Smooth muscle cell (in vitro differentiated cells): ENCODE measurements around the gene L3MBTL4. TPM values are rescaled to one million over a fixed set of nuclear protein-coding genes. Genes with fewer than 3 reads are reported as not detected.

Experiments
- DNase-seq: peaks from one replicate; lab custom pipeline; 2025; ENCODE audit not compliant: unreplicated experiment; lab: John Stamatoyannopoulos, UW
- H2AFZ ChIP-seq: fragments of 200-600 bp; sonication (generic); 2 replicates; pipeline ENCODE4 v1.6.0; 2016; ENCODE audit warnings: antibody characterized with exemption, low read depth, mild to moderate bottlenecking
- H3F3A ChIP-seq: fragments of 200-600 bp; sonication (generic); 2 replicates; pipeline ENCODE4 v1.6.0; 2017; ENCODE audit warnings: antibody characterized with exemption, low read depth
- H3K27ac ChIP-seq: fragments of 200-600 bp; sonication (generic); 2 replicates; pipeline ENCODE4 v1.5.1; 2016; ENCODE audit warnings: low read depth, mild to moderate bottlenecking
- H3K27me3 ChIP-seq: fragments of 200-600 bp; sonication (generic); 2 replicates; pipeline ENCODE4 v1.6.1; 2016; ENCODE audit warnings: low read depth, mild to moderate bottlenecking
- H3K36me3 ChIP-seq: fragments of 200-600 bp; sonication (generic); 2 replicates; pipeline ENCODE4 v1.5.1; 2016; ENCODE audit warnings: low read depth
- H3K4me1 ChIP-seq: fragments of 200-600 bp; sonication (generic); 2 replicates; pipeline ENCODE4 v1.5.1; 2016; ENCODE audit warnings: low read depth
- H3K4me2 ChIP-seq: fragments of 200-600 bp; sonication (generic); 2 replicates; pipeline ENCODE4 v1.6.0; 2016; ENCODE audit warnings: mild to moderate bottlenecking
- H3K4me3 ChIP-seq: fragments of 200-600 bp; sonication (generic); 2 replicates; pipeline ENCODE4 v1.5.1; 2016; ENCODE audit warnings: mild to moderate bottlenecking
- H3K79me2 ChIP-seq: fragments of 200-600 bp; sonication (generic); 2 replicates; pipeline ENCODE4 v1.6.0; 2016; ENCODE audit warnings: low read depth, mild to moderate bottlenecking
- H3K9ac ChIP-seq: fragments of 200-600 bp; sonication (generic); 2 replicates; pipeline ENCODE4 v1.6.0; 2016; ENCODE audit warnings: low read depth
- H3K9me3 ChIP-seq: fragments of 200-600 bp; sonication (generic); replicated peaks from 2 replicates; pipeline ENCODE4 v1.5.1; 2016; ENCODE audit warnings: low read depth
- H4K20me1 ChIP-seq: fragments of 200-600 bp; sonication (generic); 2 replicates; pipeline ENCODE4 v1.6.0; 2016; ENCODE audit warnings: low read depth
- WGBS: methylation state at CpG from one replicate; pipeline ENCODE4 v1.1.7; 2016; ENCODE audit warnings: low lambda C conversion rate; 5-methylcytosine and 5-hydroxymethylcytosine counted together
- microRNA-seq: library from miRNA; unstranded; fragments of <30 nt; microRNA quantifications from one replicate; pipeline ENCODE4, GENCODE V29; 2016; ENCODE audit warnings: borderline number of aligned reads
- polyA plus RNA-seq: library from polyadenylated mRNA; unstranded; fragments of >200 nt; fragmentation: Nextera tagmentation; extraction: Ambion mirVana; gene quantifications from 2 replicates; pipeline ENCODE4 v1.2.1, GENCODE V29; 2016
- small RNA-seq: library from RNA; depleted of rRNA; stranded (forward); fragments of <200 nt; gene quantifications from one replicate; pipeline ENCODE3, GENCODE V24; 2014
- total RNA-seq: library from RNA; depleted of rRNA; stranded (reverse); fragments of >200 nt; gene quantifications from 2 replicates; pipeline ENCODE4 v1.2.3, GENCODE V29; 2014
- TF ChIP-seq, protein P1 (sequence below): fragments of 200-600 bp; sonication (generic); IDR thresholded peaks from 2 replicates; pipeline ENCODE4 v1.5.1; 2017; ENCODE audit warnings: borderline replicate concordance, mild to moderate bottlenecking, antibody characterized with exemption; ENCODE audit not compliant: insufficient read depth, poor library complexity, severe bottlenecking

Gene L3MBTL4
- total and polyA plus RNA-seq, 2 experiments from 2014 or later = 3.4 TPM; not detected in 1

DNA sequence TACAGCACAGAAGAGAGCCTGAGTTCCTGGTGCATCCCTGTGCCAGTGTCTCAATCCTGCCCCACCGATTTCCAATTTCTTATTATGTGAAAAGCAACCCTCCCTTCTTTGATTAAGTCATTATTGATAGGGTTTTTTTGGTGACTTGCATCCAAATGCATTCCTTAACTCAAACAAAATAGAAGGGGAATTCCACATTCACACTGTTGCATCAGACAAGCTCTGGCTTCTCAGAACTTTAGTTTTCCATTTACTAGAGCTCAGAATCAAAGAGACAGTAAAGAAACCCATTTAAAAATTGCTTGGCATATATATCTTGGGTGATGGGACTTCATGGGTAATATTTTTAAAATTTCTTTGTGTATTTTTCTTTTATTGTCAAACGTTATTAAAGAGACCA is 505.6 kb downstream of the L3MBTL4 start:
- no peaks in the 10 kb centered on the region for H3K36me3 ChIP-seq
- TF ChIP-seq, protein P1, sequence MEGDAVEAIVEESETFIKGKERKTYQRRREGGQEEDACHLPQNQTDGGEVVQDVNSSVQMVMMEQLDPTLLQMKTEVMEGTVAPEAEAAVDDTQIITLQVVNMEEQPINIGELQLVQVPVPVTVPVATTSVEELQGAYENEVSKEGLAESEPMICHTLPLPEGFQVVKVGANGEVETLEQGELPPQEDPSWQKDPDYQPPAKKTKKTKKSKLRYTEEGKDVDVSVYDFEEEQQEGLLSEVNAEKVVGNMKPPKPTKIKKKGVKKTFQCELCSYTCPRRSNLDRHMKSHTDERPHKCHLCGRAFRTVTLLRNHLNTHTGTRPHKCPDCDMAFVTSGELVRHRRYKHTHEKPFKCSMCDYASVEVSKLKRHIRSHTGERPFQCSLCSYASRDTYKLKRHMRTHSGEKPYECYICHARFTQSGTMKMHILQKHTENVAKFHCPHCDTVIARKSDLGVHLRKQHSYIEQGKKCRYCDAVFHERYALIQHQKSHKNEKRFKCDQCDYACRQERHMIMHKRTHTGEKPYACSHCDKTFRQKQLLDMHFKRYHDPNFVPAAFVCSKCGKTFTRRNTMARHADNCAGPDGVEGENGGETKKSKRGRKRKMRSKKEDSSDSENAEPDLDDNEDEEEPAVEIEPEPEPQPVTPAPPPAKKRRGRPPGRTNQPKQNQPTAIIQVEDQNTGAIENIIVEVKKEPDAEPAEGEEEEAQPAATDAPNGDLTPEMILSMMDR = no peak
- H3F3A ChIP-seq = no peaks in the 10 kb centered on the region
- H3K9me3 ChIP-seq = no peaks in the 10 kb centered on the region
- H3K4me2 ChIP-seq = peak overlapping the region; percentile 20
- no peak overlapping the region for H2AFZ ChIP-seq
- no peak overlapping the region for H3K4me3 ChIP-seq
- no peak for DNase-seq
- H3K9ac ChIP-seq = no peak overlapping the region
- no peaks in the 10 kb centered on the region for H3K79me2 ChIP-seq
- no peak overlapping the region for H3K27ac ChIP-seq
- H3K4me1 ChIP-seq = no peaks in the 10 kb centered on the region
- WGBS = 89% methylated on average over 2 of the region's 2 CpGs
- no peaks in the 10 kb centered on the region for H3K27me3 ChIP-seq
- H4K20me1 ChIP-seq = no peaks in the 10 kb centered on the region

Small RNA genes within 50 kb of the gene (microRNA-seq; reads per million reads assigned to microRNA genes)
- not detected for gene MIR4317

Small RNA genes within 50 kb of the gene (small RNA-seq; reads per million reads assigned to genes)
- gene RNU5F-3P (not detected), gene RNU6-349P (not detected)
